Neural crest cell (in vitro differentiated cells): ENCODE results near the gene ACTL9. TPM values are rescaled to one million over a fixed set of nuclear protein-coding genes. Genes with fewer than 3 reads are reported as not detected.

Source experiments
- DNase-seq: peaks from one replicate; pipeline ENCODE4 v3.0.0; 2021; ENCODE audit warnings: low read depth, mixed read lengths, low spot score
- H3K27ac Mint-ChIP-seq: one replicate; pipeline ENCODE4 v1.8.0; 2021; ENCODE audit warnings: mild to moderate bottlenecking, mixed read lengths; ENCODE audit not compliant: unreplicated experiment
- H3K27me3 Mint-ChIP-seq: 2 replicates; pipeline ENCODE4 v1.8.0; 2021; ENCODE audit warnings: low read depth, mild to moderate bottlenecking, mixed read lengths
- H3K36me3 Mint-ChIP-seq: 2 replicates; pipeline ENCODE4 v1.8.0; 2021; ENCODE audit warnings: low read depth, mild to moderate bottlenecking, mixed read lengths
- H3K4me1 Mint-ChIP-seq: 2 replicates; pipeline ENCODE4 v1.8.0; 2021; ENCODE audit warnings: mixed read lengths
- H3K4me3 Mint-ChIP-seq: one replicate; pipeline ENCODE4 v1.8.0; 2021; ENCODE audit warnings: mild to moderate bottlenecking, mixed read lengths
- H3K9me3 Mint-ChIP-seq: 2 replicates; pipeline ENCODE4 v1.8.0; 2021; ENCODE audit warnings: mixed read lengths
- CTCF ChIP-seq: fragments of 200-600 bp; sonication (generic); conservative IDR thresholded peaks from 2 replicates; pipeline ENCODE4 v1.5.0; 2021; ENCODE audit warnings: antibody characterized with exemption, mild to moderate bottlenecking
- total RNA-seq: library from RNA; stranded (reverse); gene quantifications from 2 replicates; pipeline ENCODE4 v1.2.1, GENCODE V29; 2021

The ACTL9 gene
- total RNA-seq, 1 donor from 2014 or later = not detected

DNA sequence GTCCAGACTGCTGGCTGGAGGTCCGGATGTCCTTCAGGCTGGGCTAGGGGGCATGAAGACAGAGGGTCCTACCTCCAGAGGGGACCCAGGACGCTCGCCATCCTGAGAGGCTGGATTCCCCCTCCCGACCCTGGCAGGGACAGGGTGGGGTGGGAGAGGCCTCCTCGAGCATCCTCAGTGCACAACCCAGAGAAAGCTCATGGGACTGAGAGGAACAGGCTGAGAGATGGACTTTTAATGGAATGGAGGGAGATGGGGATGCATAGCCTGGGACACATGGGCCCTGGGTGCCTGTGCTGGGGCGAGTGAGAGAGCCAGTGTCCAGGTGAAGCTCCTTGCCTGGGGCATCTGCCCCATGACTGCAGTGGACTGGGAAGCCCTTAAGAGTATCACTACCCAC is 3.1 kb downstream of the ACTL9 start:
- H3K4me3 Mint-ChIP-seq = no peak overlapping the region
- DNase-seq = no peak
- H3K36me3 Mint-ChIP-seq = no peaks in the 10 kb centered on the region
- H3K27me3 Mint-ChIP-seq = peaks cover 51% of the 10 kb centered on the region
- no peaks in the 10 kb centered on the region for H3K9me3 Mint-ChIP-seq
- no peaks in the 10 kb centered on the region for H3K4me1 Mint-ChIP-seq
- no peak for TF ChIP-seq CTCF
- no peak overlapping the region for H3K27ac Mint-ChIP-seq

DNA sequence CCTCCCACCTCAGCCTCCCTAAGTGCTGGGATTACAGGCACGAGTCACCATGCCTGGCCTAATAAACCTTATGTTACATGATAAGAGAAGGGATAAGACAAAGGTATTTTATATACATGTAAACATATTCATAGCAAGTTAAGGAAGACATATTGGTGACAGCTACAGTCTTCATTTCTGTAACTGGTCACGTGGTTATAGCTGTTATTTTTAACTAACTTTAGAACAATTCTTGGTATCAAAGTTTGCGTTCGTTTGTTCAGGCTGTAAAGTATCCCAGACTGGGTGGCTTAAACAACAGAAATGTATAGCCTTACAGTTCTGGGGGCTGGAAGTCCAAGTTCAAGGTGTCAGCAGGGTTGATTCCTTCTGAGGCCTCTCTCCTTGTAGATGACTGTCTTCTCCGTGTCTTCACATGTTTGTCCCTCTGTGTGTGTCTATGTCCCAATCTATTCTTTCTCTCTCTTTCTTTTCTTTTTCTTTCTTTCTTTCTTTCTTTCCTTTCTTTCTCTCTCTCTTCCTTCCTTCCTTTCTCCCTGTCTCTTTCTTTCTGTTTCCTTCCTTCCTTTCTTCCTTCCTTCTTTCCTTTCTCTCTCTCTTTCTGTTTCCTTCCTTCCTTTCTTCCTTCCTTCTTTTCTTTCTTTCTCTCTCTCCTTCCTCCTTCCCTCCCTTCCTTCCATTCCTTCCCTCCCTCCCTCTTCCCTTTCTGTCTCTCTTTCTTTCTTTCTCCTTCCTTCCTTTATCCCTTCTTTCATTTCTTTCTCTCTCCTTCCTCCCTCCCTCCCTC is 7.6 kb downstream of the ACTL9 start:
- no peaks in the 10 kb centered on the region for H3K36me3 Mint-ChIP-seq
- H3K9me3 Mint-ChIP-seq = no peaks in the 10 kb centered on the region
- TF ChIP-seq CTCF = no peak
- peaks cover 45% of the 10 kb centered on the region for H3K27me3 Mint-ChIP-seq
- H3K4me3 Mint-ChIP-seq = no peak overlapping the region
- no peaks in the 10 kb centered on the region for H3K4me1 Mint-ChIP-seq
- no peak for DNase-seq
- no peak overlapping the region for H3K27ac Mint-ChIP-seq

GRCh38 chr19:8688930-8689329 is 9.7 kb downstream of the ACTL9 start:
- Mint-ChIP-seq H3K4me3 (no peak overlapping the region), H3K9me3 (no peaks in the 10 kb centered on the region), H3K36me3 (no peaks in the 10 kb centered on the region), H3K4me1 (no peaks in the 10 kb centered on the region), H3K27me3 (peaks cover 38% of the 10 kb centered on the region), H3K27ac (no peak overlapping the region)
- no peak for TF ChIP-seq CTCF
- no peak for DNase-seq

GRCh38 chr19:8686549-8686948 is 12.0 kb downstream of the ACTL9 start:
- H3K9me3 Mint-ChIP-seq = peaks cover 3% of the 10 kb centered on the region
- no peak for DNase-seq

More at GRCh38 chr19:8686549-8686948, 12.0 kb downstream of the ACTL9 start:
- H3K27me3 Mint-ChIP-seq = peaks cover 29% of the 10 kb centered on the region
- H3K4me3 Mint-ChIP-seq = no peak overlapping the region
- H3K27ac Mint-ChIP-seq = no peak overlapping the region
- H3K4me1 Mint-ChIP-seq = no peaks in the 10 kb centered on the region
- H3K36me3 Mint-ChIP-seq = no peaks in the 10 kb centered on the region
- no peak for TF ChIP-seq CTCF
